Dermis microvascular lymphatic vessel endothelial cell (primary cell): ENCODE data around the gene SLC22A23. TPM values are rescaled to one million over a fixed set of nuclear protein-coding genes. Genes with fewer than 3 reads are reported as not detected.
A peak's percentile ranks its signal among the peaks of the same experiment; 100 is the strongest.

Experiments used
- DNase-seq, 2 donors: peaks; one replicate each; pipeline versions ENCODE4 v3.0.0 to v3.0.0-alpha.2; 2010; ENCODE audit warnings: low read depth in 2 of 2
- total RNA-seq: library from RNA; depleted of rRNA; stranded (reverse); fragments of >200 nt; gene quantifications from 2 replicates; pipeline ENCODE4 v1.2.1, GENCODE V29; 2014

Gene SLC22A23
- total RNA-seq, 1 donor from 2014 or later, result 29.4 TPM

- DNase-seq, result no peak
Measured at GRCh38 chr6:3336859-3337515, 119.9 kb downstream of the SLC22A23 start.

GRCh38 chr6:3336066-3336786 is 120.6 kb downstream of the SLC22A23 start:
- DNase-seq, result no peak

- no peak for DNase-seq
Measured at GRCh38 chr6:3335169-3335568, 121.7 kb downstream of the SLC22A23 start.

DNA sequence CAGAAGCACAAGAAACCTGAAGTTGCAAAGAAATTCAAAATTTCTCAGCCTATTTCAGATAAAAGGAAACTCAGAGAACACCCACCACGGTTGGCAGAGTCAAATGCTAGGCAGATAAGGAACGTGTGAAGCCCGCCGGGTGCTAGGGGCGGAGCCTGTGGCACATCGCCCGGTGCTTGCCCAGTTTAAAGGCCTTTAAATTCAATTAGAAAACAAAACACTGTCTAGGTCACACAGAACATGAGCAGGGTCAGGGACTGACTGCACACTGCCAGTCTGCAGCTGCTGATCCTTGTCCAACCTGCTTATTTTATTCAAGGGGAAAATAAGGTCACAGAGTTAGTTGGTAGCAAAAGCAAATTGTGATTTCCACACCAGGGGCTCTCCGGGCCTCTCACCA is 122.3 kb downstream of the SLC22A23 start:
- DNase-seq, result peak; percentile 36 to 37

GRCh38 chr6:3333263-3333662 is 123.6 kb downstream of the SLC22A23 start:
- DNase-seq, result no peak

- no peak for DNase-seq
Measured at GRCh38 chr6:3331971-3332370, 124.9 kb downstream of the SLC22A23 start.

DNA sequence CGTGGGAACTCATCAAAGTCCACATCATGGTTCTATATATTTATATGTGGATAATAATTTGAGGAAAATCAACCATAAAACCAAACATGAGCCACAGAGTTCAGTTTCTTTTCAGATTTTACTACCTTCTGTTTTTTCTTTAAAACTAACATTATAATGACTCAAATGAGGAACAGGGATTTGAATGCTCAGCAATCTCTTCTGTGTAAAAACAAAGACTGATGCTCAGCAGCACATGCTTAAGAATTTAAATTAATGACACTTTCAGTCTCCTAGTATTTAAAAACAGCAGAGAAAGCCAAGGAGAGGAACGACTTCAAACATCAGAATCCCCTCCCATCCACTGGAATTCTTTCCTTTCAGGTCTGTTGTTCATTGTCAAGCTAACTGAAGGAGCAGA is 125.4 kb downstream of the SLC22A23 start:
- DNase-seq, result no peak

DNA sequence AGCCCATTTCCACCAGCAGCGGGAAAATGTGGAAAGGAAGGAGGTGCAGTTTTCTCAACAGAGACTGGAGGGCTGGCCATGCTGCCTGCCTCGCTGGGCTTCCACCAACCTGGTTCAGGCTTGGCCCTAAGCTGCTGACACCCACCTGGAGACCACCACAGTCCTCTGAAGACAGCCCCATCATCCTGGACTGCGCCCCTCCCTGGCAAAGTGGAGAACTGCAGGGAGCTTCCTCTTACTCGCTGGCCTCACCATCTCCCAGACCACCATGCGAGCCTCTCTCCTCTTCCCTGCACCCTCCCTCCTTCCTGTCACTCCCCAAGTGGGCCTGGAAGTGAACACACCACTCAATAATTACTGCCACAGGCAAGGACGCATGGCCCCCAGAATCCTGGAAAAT is 126.7 kb downstream of the SLC22A23 start:
- DNase-seq, result no peak

DNA sequence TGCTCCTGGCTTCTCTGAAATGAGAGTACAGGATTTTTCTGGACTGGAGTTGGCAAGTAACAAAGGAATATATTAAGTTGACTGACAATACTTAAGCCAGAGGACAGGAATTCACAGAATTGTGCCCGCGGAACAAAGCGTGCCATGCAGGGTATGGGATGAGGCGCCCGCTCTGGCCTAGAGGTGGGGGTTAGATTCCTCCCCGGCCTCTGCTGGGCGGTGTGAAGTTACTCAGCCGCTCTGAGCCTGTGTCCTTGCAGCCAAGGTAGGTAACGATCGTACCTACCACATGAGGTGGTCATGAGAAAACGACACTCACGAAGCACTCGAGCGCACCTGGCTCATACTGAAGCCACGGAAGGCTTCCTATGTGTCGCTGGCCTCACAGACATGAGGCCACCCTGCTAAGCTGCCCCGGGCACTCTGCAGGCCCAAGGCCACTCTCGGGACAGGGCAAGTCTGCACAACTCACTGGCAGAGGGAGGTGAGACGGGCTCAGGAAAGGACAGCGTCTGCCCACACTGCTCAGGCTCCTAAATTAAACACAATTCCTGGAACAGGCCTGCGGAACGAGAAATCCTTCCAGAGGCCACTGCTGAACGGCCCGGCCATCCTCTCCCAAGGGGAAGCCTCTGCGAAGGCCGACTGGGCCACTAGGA is 127.3 kb downstream of the SLC22A23 start:
- no peak for DNase-seq

DNA sequence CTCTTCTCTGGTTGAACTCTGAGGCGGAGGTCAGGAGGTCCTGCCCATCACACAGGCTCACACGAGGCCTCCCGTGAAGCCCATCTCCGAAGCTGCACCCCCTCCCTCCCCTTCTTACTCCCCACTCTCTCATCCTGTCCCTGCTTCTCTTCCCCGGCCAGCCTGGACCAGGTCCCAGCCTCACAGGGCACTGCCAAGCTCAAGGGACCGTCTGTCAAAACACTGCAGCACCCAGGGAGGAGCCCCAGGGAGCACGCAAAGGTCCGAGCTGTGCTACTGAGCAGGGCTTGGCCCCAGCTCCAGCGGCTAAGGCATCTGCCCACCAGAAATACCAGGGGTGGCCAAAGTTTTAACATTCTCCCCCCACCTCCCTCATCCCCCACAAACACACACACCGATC is 128.1 kb downstream of the SLC22A23 start:
- no peak for DNase-seq

GRCh38 chr6:3328145-3328544 is 128.7 kb downstream of the SLC22A23 start:
- DNase-seq, result no peak

DNA sequence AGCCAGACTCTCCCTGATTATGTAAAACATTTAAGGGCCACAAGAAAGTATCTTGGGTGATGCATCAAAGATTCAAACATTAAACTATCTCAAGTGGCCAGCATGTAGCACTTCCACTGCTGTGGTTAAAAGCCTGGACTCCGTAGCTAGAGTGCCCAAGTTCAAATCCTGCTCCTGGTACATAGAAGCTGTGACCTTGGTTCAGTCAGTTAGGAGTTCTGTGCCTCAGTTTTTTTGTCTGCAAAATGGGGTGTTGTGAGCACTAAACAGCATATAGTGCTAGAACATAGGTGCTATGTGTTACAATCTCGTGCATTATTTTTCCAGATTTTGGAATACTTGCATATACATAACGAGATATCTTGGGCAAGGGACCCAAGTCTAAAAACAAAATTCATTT is 129.4 kb downstream of the SLC22A23 start:
- DNase-seq, result no peak

DNA sequence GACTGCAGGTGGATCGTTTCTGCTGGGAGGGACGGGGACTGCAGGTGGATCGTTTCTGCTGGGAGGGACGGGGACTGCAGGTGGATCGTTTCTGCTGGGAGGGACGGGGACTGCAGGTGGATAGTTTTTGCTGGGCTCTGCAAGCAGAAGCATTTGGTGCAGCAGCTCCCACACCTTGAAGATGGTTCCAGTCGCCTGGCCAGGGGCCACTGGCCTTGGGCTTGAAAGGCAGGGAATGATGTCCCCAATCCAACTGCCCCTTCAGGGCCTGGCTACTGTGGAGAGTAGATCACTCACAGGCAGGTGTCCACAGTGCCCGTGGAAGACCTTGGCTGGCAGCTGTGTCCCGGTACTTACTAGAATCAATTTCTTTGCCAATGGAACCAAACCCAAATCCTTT is 129.9 kb downstream of the SLC22A23 start:
- no peak for DNase-seq

GRCh38 chr6:3326184-3326971 is 130.5 kb downstream of the SLC22A23 start:
- no peak for DNase-seq

DNA sequence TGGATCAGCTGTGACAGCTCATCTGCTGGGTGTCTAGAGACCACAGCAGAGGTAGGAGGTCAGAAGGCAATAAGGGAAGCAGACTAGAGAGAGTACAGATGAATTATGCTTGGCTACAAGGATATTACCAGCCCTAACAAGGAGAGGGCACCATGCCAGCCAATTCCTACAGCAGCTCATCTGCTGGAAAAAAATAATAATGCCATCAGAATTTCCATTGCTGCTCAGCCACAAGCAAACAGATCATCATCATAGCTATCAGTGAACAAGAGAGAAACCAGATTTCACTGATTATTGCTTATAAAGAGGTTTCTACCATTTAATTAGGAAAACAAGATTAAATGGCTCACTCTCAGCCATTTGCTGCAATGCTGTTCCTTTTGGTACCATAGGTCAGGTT is 131.6 kb downstream of the SLC22A23 start:
- DNase-seq, result peak; percentile 78 to 92

GRCh38 chr6:3324262-3324942 is 132.4 kb downstream of the SLC22A23 start:
- peak; percentile 96 to 98 for DNase-seq

DNA sequence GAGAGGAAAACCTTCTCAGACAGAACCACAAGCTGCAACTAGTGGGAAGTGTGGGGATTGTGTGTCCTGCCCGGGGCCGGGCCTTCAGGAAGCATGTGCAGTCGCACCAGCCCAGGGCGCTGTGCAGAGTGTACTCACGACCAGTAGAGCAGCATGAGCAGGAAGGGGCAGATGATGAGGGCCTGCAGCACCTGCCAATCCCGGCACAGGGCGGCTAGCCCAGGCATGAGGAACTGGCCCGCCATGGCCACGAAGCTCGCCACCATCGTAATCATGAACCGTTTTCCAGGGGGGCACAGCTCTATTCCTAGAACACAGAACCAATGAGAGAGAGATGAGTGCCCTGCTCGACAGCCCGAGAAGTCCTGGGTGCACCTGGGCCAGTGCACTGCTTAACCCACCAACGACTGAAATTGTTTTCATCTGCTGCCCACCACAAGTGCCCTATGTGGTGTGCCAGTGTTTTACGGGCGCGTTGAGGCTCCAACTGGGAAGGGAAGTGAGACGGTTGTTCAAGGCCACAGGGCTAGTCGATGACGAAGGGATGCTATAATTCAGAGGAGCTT is 133.1 kb downstream of the SLC22A23 start:
- DNase-seq, result peak; percentile 32 to 55

DNA sequence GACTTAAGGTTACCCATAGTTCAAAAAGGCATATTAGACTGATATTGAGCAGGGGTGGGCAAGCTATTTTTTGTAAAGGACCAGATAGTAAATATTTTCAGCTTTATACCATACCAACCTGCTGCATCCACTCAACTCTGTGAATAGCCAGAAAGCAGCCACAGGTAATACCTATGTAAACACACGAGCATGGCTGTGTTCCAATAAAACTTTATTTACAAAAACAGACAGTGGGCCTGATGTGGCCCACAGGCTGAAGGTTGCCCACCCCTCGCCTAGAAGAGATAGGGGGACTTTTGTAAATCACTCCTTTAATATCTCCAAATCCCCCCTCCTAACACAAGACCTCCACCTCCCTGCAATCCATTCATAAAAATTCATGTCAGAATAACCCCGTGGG is 133.7 kb downstream of the SLC22A23 start:
- no peak for DNase-seq

- DNase-seq, result no peak
Measured at GRCh38 chr6:3322366-3322890, 134.4 kb downstream of the SLC22A23 start.

DNA sequence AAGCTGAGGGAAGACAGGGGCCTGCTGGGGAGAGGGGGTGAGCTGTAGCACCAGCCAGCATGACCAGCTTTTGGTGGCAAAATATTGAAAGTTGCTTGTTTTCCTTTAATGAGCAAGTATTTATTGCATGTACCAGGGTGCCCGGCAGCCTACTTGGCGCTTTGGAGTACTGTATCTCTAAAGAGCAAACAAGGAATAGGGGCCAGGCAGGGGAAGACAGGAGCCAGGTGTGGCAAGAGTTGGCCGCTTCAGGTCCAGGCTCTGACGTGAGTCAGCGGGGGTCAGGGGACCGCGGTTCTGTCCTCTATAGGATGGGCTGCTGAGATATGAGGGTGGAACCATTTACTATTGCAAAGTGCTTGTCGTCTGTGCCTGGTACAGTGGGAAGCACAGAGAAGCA is 135.0 kb downstream of the SLC22A23 start:
- DNase-seq, result no peak

DNA sequence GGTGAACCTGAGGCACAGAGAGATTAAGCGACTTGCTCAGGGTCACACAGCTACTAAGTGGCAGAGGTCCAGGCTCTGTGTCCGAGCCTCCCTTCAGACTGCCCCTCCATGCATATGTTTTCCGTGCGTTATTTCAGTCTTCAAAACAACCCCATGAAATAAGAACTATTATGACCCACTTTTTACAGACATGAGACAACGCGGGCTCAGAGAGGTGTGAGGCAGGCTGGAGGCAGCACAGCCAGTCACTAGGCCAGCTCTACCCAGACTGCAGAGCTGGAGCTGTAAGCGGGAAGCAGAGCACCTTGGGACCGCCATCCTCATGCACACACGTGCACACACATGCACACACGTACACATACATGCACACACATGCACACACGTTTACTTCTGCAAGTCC is 135.8 kb downstream of the SLC22A23 start:
- DNase-seq, result no peak
